Spleen (tissue), 7 donors: ENCODE data around the gene SCAANT1.

ENCODE experiments used
- CTCF ChIP-seq, 11 experiments: fragments of 200-600 bp in 7 of 11; fragments of 450-650 bp in 4 of 11; sonication (generic) in 4 of 11; IDR thresholded peaks in 8 of 11; conservative IDR thresholded peaks in 3 of 11; 1 replicate in 7 of 11; 2 replicates in 4 of 11; pipeline versions ENCODE4 v1.4.0 to v1.8.0; 2016 to 2021; ENCODE audit warnings: antibody characterized with exemption in 11 of 11, inconsistent platforms in 4 of 11, mild to moderate bottlenecking in 1 of 11
- POLR2A ChIP-seq, 3 donors: fragments of 450-650 bp; IDR thresholded peaks; one replicate each; pipeline ENCODE4 v1.5.1; 2017; ENCODE audit warnings: antibody characterized with exemption in 3 of 3, mild to moderate bottlenecking in 1 of 3
- POLR2AphosphoS5 ChIP-seq, 3 donors: sonication (generic); formaldehyde crosslinking; IDR thresholded peaks; one replicate each; pipeline ENCODE4 v1.5.1; 2017; ENCODE audit warnings: antibody characterized with exemption in 3 of 3
- donor health status: DM: no; HTN: no; CAD: no; lungs with moderate emphysema.
- donor health status: DM: no; HTN: no; CAD: no.
- donor health status: DM: no; HTN: no; CAD: no.

GRCh38 chr3:63911509-63911872 is 692 bp downstream of the SCAANT1 start:
- no peak for TF ChIP-seq POLR2AphosphoS5 (IDR thresholded peaks at IDR 0.05)
- TF ChIP-seq CTCF (IDR thresholded peaks at IDR 0.05 in 8 of 11, conservative IDR thresholded peaks at IDR 0.05 in 3 of 11): no peak
- TF ChIP-seq POLR2A (IDR thresholded peaks at IDR 0.05): no peak
